Liver (tissue), 9 donors: ENCODE measurements around the gene TOMT. TPM values are rescaled to one million over a fixed set of nuclear protein-coding genes. Genes with fewer than 3 reads are reported as not detected.

Source experiments
- DNase-seq: peaks from one replicate; pipeline ENCODE4 v3.0.0-alpha.2; 2017; ENCODE audit warnings: low spot score
- H3K27ac ChIP-seq, 2 donors: one replicate each; pipeline ENCODE4 v1.7.0; 2013; ENCODE audit warnings: inconsistent platforms in 2 of 2, low read length in 2 of 2, control low read depth in 1 of 2, low read depth in 1 of 2, mild to moderate bottlenecking in 1 of 2
- H3K27me3 ChIP-seq, 4 donors: one replicate each; pipeline versions ENCODE4 v1.6.1 to v1.7.0; 2013; ENCODE audit warnings: low read length in 3 of 4, inconsistent platforms in 1 of 4, mild to moderate bottlenecking in 1 of 4, moderate library complexity in 1 of 4; ENCODE audit not compliant: control insufficient read depth in 4 of 4, insufficient read depth in 4 of 4
- H3K36me3 ChIP-seq, 4 donors: one replicate each; pipeline versions ENCODE4 v1.6.1 to v1.7.0; 2013; ENCODE audit warnings: low read length in 3 of 4, mild to moderate bottlenecking in 3 of 4, low read depth in 1 of 4, moderate library complexity in 1 of 4; ENCODE audit not compliant: control insufficient read depth in 4 of 4, insufficient read depth in 3 of 4
- H3K4me1 ChIP-seq, 4 donors: one replicate each; pipeline versions ENCODE4 v1.6.1 to v1.7.0; 2013; ENCODE audit warnings: low read length in 3 of 4, mild to moderate bottlenecking in 3 of 4, moderate library complexity in 1 of 4; ENCODE audit not compliant: control insufficient read depth in 4 of 4, insufficient read depth in 4 of 4
- H3K4me3 ChIP-seq, 3 donors: one replicate each; pipeline versions ENCODE4 v1.6.1 to v1.7.0; 2013; ENCODE audit warnings: low read length in 3 of 3, control low read depth in 1 of 3, low read depth in 1 of 3, mild to moderate bottlenecking in 1 of 3
- H3K9ac ChIP-seq, 2 donors: one replicate each; pipeline ENCODE4 v1.7.0; 2013; ENCODE audit warnings: low read length in 2 of 2, mild to moderate bottlenecking in 2 of 2, moderate library complexity in 2 of 2, control low read depth in 1 of 2, low read depth in 1 of 2
- H3K9me3 ChIP-seq, 4 donors: one replicate each; pipeline versions ENCODE4 v1.6.1 to v1.7.0; 2013; ENCODE audit warnings: low read length in 3 of 4; ENCODE audit not compliant: control insufficient read depth in 4 of 4
- ATF3 ChIP-seq: IDR thresholded peaks from 2 replicates; pipeline ENCODE4 v1.6.1; 2016; ENCODE audit warnings: antibody characterized with exemption
- EGR1 ChIP-seq, 2 donors: IDR thresholded peaks; 2 replicates each; pipeline ENCODE4 v1.6.1; 2016 to 2018; ENCODE audit warnings: antibody characterized with exemption in 2 of 2, low read depth in 2 of 2
- FOXA1 ChIP-seq: IDR thresholded peaks from 2 replicates; pipeline ENCODE4 v1.6.1; 2016; ENCODE audit warnings: antibody characterized with exemption
- FOXA2 ChIP-seq: IDR thresholded peaks from 2 replicates; pipeline ENCODE4 v1.6.1; 2016; ENCODE audit warnings: antibody characterized with exemption
- GABPA ChIP-seq, 2 donors: IDR thresholded peaks in 1 of 2; conservative IDR thresholded peaks in 1 of 2; 2 replicates each; pipeline ENCODE4 v1.6.1; 2016; ENCODE audit warnings: antibody characterized with exemption in 2 of 2, mild to moderate bottlenecking in 1 of 2, moderate library complexity in 1 of 2
- HNF4A ChIP-seq, 2 donors: conservative IDR thresholded peaks; 2 replicates each; pipeline ENCODE4 v1.6.1; 2016; ENCODE audit warnings: antibody characterized with exemption in 2 of 2, mild to moderate bottlenecking in 2 of 2
- HNF4G ChIP-seq: IDR thresholded peaks from 2 replicates; pipeline ENCODE4 v1.6.1; 2016; ENCODE audit warnings: antibody characterized with exemption
- JUND ChIP-seq, 2 donors: IDR thresholded peaks; 2 replicates each; pipeline ENCODE4 v1.6.1; 2016; ENCODE audit warnings: antibody characterized with exemption in 2 of 2
- MAX ChIP-seq: IDR thresholded peaks from 2 replicates; pipeline ENCODE4 v1.6.1; 2016; ENCODE audit warnings: antibody characterized with exemption
- NR2F2 ChIP-seq: IDR thresholded peaks from 2 replicates; pipeline ENCODE4 v1.6.1; 2016; ENCODE audit warnings: antibody characterized with exemption
- RAD21 ChIP-seq, 2 donors: IDR thresholded peaks; 2 replicates each; pipeline ENCODE4 v1.6.1; 2016; ENCODE audit warnings: antibody characterized with exemption in 2 of 2, mild to moderate bottlenecking in 2 of 2
- REST ChIP-seq: IDR thresholded peaks from 2 replicates; pipeline ENCODE4 v1.6.1; 2016; ENCODE audit warnings: antibody characterized with exemption, mild to moderate bottlenecking
- RXRA ChIP-seq, 2 donors: IDR thresholded peaks; 2 replicates each; pipeline ENCODE4 v1.6.1; 2017 to 2018; ENCODE audit warnings: antibody characterized with exemption in 2 of 2, mild to moderate bottlenecking in 1 of 2
- TAF1 ChIP-seq: conservative IDR thresholded peaks from 2 replicates; pipeline ENCODE4 v1.6.1; 2016; ENCODE audit warnings: antibody characterized with exemption, mild to moderate bottlenecking
- YY1 ChIP-seq: IDR thresholded peaks from 2 replicates; pipeline ENCODE4 v1.6.1; 2016; ENCODE audit warnings: antibody characterized with exemption, mild to moderate bottlenecking
- ZBTB33 ChIP-seq: IDR thresholded peaks from 2 replicates; pipeline ENCODE4 v1.6.1; 2016; ENCODE audit warnings: antibody characterized with exemption
- WGBS: extraction: QIAGEN DNeasy Blood & Tissue Kit; methylation state at CpG from one replicate; pipeline ENCODE4 v1.1.7; 2013; 5-methylcytosine and 5-hydroxymethylcytosine counted together
- polyA plus RNA-seq, 2 donors: library from polyadenylated mRNA; stranded (reverse) in 1 of 2; unstranded in 1 of 2; fragments of 200-250 nt in 1 of 2; fragments of >200 nt in 1 of 2; fragmentation: Nextera tagmentation in 1 of 2; extraction: Ambion mirVana in 1 of 2; gene quantifications; one replicate each; pipeline versions ENCODE4 v1.2.1 to v1.2.3, GENCODE V29; 2013 to 2015
- total RNA-seq, 2 donors: library from RNA; depleted of rRNA; stranded (reverse); fragments of >200 nt; gene quantifications; one replicate each; pipeline ENCODE4 v1.2.3, GENCODE V29; 2014
- donor health status: healthy.
- donor health status: healthy.
- donor health status: healthy.
- donor health status: healthy.
- donor health status: healthy.

Gene TOMT
- total and polyA plus RNA-seq, 4 donors, result 0.33 TPM; not detected in 3

- H3K9me3 ChIP-seq, result no peaks in the 10 kb centered on the region
- no peaks in the 10 kb centered on the region for H3K4me1 ChIP-seq
- H3K9ac ChIP-seq, result no peak overlapping the region
- 81% methylated on average over 6 of the region's 6 CpGs for WGBS
- H3K27me3 ChIP-seq, result no peaks in the 10 kb centered on the region
- TF ChIP-seq JUND (IDR thresholded peaks at IDR 0.05) (no peak), EGR1 (IDR thresholded peaks at IDR 0.05; ENCODE audit: low read depth in 2 of 2) (no peak), FOXA2 (no peak), MAX (no peak), HNF4A (conservative IDR thresholded peaks at IDR 0.05) (no peak), REST (no peak), RXRA (IDR thresholded peaks at IDR 0.05) (no peak), RAD21 (IDR thresholded peaks at IDR 0.05) (no peak), TAF1 (no peak), HNF4G (no peak), FOXA1 (no peak), YY1 (no peak), NR2F2 (no peak), GABPA (IDR thresholded peaks at IDR 0.05 in 1 of 2, conservative IDR thresholded peaks at IDR 0.05 in 1 of 2) (no peak), ATF3 (no peak), ZBTB33 (no peak)
- H3K27ac ChIP-seq, result no peak overlapping the region
- H3K4me3 ChIP-seq, result no peak overlapping the region
- no peaks in the 10 kb centered on the region for H3K36me3 ChIP-seq
- DNase-seq, result no peak
Measured at GRCh38 chr11:72119198-72119597, 13.5 kb downstream of the TOMT start.

GRCh38 chr11:72120930-72121329 lies 15.2 kb downstream of the TOMT start:
- H3K27me3 ChIP-seq, result no peaks in the 10 kb centered on the region
- DNase-seq, result no peak
- H3K27ac ChIP-seq, result no peak overlapping the region
- H3K36me3 ChIP-seq, result no peaks in the 10 kb centered on the region
- H3K4me1 ChIP-seq, result no peaks in the 10 kb centered on the region
- no peak overlapping the region for H3K9ac ChIP-seq
- no peaks in the 10 kb centered on the region for H3K9me3 ChIP-seq
- 75% methylated on average over 2 of the region's 2 CpGs for WGBS
- TF ChIP-seq JUND (IDR thresholded peaks at IDR 0.05), result no peak
- TF ChIP-seq REST, result no peak
- H3K4me3 ChIP-seq, result no peak overlapping the region
